Kidney capillary endothelial cell (primary cell): ENCODE measurements around the gene GALNTL6.

Experiments used
- DNase-seq: peaks from one replicate; pipeline ENCODE4 v3.0.0-alpha.2; 2018; ENCODE audit warnings: low spot score

GALNTL6 gene

DNA sequence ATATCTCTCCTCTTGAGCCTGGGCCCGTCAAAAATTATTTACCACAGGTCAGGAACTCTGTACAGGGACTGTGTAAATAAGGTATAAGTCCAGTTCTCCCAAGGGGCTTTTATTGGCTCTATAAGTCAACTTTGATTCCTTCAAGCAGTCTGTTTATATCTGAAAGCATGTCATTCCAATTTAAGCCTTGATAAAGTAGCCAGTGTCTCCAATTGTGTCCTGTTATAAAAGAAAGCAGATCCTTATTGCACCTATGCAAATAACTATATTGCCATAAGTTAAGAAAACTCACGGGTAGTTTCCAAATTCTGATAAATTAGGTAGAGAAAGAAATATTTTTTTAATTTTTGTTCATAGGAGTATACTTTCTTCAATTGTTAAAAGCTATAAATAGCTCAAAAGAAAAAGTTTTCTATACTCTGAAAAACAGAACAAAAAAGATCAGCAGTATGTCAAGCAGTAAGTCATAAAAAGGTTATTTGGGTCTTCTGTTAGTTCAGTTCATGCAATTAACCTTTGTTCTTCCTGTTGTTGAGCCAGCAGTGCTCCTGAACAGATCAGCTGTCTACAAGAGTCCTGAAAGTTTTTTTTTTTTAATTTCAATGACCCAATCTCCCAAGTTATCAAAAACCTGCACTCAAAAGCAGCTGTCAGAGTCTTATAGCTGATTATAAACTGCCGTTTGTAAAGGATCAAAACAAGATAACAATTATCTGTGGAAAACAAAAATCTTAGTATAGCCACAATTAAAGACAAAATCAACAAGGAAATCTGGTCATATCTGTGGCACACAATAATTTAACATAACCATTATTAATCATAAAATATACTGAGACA lies 1177.0 kb downstream of the GALNTL6 start:
- DNase-seq = no peak

DNA sequence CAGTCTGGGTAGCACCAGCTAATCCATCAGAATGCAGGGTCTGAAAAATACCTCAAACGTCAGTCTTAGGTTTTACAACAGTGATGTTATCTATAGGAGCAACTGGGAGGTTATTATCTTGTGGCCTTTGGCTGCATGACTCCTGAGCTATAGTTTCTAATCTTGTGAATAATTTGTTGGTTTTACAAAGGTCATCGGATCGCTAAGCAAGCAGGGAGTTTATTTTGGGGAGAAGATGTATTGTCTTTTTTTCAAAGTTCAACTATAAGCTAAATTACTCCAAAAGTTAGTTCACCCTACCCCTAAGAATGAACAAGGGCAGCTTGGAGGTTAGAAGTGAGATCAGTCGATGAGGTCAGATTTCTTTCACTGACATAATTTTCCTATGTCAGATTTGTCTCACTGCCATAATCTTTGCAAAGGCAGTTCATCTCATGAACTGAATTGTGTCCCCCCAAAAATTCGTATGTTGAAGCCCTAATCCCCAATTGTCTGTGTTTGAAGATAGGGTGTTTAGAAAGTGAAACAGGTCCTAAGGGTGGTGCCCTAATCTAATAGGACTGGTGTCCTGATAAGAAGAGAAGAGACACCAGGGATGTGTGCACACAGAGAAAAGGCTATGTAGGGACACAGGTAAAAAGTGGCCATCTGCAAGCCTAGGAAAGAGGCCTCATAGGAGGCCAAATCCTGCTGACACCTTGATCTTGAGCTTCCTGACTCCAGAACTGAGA lies 1179.6 kb downstream of the GALNTL6 start:
- no peak for DNase-seq

DNA sequence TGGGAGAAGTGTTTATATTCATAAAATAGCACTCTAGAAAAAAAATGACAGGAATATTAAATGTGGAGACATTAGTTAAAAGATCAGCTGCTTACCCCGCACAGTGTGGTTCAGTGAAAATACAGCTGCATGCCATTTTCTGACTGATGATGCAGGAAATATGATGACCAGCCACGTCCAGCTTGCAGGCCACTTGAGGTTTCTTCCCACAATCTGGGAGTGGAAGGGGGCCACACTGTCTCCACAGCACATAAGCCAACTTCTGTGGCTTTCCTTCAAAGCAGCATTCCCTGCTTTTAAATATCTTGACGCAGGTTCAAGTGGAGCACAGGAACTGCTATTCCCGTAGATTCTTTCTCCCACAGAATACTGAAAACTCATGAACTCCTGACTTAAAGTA lies 1182.0 kb downstream of the GALNTL6 start:
- no peak for DNase-seq

DNA sequence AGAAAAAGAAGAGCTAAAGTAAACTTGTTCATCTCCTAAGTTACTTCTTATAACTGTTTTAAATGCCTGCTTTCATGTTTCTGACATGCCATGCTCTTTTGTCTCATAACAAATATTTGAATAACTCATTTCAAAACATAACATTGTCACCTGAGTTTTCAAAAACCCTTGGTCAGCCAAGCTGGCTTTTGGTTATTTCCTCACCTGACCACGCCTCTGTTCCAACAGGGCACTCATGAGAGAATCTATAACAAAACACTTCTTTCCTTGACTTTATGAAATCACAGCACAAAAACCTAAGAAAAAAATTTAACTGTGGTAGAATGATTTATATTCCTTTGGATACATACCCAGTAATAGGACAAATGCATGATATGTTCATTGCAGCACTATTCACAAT lies 1182.5 kb downstream of the GALNTL6 start:
- DNase-seq = no peak

DNA sequence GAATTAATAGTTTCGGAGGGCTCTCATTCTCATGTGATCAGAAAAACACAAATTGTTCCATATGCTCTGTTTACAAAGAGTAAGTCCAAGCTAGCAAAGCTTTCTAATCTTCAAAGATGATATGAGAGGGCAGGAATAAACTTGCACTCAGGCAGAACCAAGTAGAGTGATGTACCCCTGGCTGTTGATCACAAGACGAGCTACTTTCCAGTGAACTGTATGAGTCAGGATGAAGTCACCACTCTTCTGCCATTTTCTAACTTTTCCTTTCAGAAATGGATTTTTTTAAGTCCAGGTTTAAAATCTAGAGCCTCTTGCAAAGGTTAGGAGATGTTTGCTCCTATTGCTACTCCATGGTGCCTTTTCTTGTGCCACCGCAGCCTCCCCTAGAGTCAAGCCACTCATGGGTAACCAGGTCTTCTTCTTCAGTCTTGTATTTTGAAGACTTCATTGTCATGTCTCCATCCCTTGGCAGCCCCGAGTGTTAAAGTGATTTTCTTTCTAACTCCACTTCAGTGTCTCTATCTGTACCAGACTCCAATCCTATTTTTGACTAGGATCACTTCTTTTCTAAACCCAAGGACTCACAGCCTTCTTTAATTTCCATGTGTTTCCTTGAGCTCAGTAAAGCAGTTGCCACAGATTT lies 1183.5 kb downstream of the GALNTL6 start:
- DNase-seq = peak; percentile 73

DNA sequence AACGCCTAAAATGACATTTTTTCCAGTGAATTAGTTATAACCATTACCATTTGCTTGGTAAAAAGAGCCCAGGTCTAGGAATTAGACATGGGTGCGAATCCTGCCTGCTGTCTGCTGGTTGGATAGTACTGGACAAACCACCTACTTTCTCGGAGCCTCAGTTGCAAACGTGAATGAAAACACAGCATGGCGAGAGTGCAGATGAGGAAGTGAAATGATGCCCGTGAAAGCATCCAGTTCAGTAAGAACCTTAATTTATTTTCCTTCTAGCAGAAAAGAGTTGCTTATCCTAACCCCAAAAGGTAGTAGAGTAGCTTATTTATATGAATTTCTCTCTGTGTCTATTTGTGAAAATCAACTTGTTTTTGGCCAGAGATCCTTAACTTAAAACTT lies 1184.0 kb downstream of the GALNTL6 start:
- DNase-seq = no peak

DNA sequence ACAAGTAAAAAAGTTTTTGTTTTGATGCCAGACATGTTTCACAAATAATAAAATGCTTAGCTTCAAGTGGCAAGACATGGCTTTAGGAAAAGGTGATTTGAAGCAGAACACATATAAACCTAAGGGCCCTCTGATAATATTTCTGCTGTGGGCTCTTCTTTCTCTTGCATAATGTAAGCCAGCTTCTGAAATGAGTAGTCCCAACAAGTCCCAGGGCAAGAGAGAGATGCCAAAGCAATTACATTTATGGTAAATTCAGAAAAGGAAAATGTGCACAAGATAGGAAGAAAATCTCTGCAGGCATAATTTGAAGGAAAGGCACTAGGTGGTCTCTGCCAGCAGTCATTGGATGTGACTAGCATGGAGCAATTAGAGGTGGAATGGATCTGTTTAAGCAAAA lies 1184.7 kb downstream of the GALNTL6 start:
- DNase-seq = no peak

DNA sequence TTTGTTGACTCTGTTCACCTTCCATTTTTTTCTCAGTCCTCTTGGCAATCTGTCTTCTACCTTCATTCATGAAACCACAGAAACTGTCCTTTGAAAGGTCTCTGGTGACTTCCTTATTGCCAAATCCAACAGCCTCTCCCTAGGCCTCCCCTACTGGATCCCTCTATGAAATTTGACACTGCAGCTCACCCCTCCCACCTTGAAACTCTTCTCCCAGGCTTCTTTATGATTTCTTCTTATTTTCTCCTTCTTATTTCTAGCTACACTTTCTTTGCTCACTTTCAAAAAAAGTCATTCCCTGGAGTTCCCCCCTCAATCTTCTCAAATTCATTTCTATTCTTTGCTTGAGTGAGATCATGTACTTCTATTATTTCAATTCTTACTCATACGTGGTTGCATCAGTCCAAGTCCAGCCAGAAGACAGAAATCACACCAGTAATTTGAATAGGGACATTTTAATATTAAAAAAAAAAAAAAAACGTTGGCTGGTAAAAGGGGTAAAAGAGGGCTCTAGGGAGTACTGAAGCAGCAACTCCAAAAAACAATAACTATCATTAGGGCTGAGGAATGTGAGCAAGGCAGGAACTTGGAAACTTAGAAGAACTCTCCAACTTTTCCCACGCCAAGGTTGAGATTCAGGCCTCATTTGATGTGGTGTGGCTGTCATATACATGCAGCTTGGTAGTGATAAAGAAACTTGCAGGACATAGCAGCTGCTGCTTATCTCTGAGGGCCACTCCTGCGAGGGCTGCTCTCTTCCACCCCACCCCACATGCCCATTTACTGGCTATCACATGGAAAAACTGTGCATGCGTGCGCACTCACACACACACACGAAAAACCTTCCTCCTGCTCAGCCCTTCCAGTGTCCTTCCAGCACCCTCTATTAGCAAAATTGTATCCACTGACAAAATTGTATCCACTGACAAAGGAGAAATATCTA lies 1185.6 kb downstream of the GALNTL6 start:
- no peak for DNase-seq

DNA sequence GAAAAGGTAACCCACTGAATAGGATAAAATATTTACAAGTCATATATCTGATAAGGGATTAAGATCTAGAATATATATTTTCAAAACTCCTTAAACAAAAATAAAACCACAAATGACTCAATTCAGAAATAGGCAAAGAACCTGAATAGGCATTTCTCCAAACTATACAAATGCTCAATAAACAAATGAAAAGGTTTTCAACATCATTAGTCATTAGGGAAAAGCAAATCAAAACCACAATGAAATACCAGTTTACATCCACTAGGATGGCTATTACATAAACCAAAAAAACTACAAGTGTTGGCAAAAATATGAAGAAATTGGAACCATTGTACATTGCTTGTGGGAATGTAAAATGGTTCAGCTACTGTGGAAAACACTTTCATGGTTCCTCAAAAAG lies 1188.4 kb downstream of the GALNTL6 start:
- DNase-seq = no peak

DNA sequence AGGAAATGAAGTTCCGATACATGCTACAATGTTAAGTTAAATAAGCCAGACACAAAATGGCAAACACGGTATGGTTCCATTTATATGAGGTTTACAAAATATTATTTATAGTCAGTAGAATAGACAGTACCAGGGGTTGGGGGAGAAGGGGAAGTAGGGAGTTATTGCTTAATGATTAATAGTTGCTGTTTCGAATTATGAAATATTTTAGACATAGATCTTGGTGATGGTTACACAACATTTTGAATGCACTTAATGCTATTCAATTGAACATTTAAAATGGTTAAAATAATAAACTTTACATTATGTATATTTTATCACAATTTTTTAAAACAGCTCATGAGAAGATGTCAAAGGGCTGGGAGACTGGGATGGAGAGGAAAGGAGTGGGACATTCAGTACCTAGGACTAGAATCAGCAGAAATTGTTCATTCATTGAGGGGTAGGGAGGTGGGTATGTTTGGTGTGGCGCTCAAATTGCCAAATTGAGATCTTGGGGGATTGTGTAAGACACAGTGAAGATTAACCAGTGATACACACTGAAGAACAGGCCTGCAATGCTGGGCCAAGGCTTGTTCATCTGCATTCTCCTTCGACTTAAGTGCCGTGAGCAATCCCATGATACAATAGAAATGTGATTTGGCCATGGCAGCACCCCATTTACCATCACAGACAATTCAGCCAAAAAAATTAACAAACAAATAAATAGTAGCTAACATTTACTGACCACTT lies 1189.8 kb downstream of the GALNTL6 start:
- DNase-seq = no peak

DNA sequence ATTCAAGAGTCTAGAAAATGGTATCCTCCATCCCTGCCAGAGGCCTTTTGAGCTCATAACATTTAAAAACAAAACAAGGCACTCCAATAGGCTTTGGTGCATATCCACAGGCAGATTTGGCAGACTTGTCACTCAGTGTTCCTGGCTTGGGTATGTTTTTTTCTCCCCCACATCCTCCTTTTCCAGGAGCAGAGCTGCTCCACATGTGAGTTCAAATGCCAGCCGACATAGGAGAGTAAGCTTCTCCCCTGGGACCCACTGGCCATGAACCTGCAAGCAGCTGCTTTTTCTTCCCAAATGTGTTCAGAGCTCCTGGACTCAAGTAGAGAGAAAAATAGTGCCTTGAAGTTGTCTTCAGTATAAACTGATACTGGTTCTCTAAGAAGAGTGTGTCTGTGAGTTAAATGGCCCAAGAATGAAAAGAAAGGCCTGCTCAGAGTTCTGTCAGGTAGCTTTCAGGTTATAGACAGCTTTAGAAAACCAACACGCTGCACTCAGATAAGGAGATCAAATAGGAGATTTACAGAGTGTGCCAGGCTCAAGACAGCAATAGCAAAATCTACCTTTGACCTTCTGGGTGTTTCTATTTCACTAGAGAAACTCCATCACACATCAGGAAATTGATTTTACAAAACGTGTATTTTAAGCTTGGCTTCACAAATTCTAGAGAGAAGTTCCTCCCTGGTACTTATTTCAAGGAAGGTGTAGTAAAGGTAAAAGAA lies 1192.9 kb downstream of the GALNTL6 start:
- no peak for DNase-seq

DNA sequence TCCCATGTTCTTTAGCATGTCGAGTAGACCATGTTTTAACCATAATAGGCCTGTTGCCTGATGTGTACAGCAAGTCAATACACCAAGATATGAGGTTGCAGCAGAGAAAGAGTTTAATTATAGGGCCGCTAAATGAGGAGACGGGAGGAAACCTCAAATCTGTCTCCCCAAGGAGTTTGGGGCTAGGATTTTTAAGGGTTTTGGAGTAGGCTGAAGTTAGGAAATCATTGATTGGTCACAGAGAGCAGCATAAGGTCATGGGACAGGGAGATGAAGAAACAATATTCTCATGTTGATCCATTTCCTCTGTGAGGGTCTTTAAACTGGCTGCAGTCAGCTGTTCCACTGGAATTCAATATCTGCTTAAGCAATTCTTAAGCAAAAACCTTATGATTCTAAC lies 1195.2 kb downstream of the GALNTL6 start:
- no peak for DNase-seq

DNA sequence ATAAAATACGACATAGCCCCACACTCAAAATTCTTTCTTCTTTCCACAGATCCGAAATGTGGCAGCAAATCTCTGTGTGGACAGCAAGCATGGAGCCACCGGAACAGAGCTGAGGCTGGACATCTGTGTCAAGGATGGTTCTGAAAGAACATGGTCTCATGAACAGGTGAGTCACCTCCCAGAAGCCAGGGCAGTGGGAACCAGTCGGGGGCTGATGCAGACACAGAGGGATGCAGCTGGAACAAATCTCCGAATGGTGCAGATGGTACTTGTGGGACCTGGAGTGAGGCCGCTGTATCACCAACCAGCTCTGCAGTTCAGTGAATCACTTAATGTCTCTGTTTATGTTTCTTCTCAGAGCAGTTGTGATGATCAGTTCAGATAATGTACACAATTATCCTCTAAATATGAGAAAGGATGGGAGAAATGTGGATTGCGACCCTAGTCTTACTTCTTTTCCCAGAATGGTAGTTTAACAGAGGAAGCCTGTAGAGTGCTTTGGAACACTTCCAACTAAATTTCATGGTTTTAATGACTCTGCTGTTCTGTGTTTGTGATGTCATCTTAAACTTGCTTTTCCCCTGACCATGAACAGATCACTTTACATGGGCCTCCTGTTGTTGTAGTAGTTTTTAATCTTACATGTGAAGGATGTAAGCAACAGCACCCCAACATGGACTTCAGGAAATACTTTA lies 1196.1 kb downstream of the GALNTL6 start:
- DNase-seq = no peak

DNA sequence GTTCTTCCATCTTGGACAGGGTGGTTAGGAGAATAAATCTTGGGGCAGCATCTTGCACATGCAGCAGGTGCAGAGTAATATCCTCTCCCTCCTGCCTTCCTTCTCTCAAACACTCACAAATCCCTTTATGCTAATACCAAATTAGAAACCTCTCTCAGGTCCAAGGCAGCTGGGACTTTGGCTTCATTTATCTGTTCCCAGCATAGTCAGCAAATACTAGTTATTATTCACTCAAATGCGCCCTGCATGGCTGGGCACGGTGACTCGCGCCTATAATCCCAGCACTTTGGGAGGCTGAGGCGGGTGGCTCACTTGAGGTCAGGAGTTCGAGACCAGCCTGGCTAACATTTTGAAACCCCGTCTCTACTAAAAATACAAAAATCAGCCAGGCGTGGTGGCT lies 1199.4 kb downstream of the GALNTL6 start:
- DNase-seq = no peak

DNA sequence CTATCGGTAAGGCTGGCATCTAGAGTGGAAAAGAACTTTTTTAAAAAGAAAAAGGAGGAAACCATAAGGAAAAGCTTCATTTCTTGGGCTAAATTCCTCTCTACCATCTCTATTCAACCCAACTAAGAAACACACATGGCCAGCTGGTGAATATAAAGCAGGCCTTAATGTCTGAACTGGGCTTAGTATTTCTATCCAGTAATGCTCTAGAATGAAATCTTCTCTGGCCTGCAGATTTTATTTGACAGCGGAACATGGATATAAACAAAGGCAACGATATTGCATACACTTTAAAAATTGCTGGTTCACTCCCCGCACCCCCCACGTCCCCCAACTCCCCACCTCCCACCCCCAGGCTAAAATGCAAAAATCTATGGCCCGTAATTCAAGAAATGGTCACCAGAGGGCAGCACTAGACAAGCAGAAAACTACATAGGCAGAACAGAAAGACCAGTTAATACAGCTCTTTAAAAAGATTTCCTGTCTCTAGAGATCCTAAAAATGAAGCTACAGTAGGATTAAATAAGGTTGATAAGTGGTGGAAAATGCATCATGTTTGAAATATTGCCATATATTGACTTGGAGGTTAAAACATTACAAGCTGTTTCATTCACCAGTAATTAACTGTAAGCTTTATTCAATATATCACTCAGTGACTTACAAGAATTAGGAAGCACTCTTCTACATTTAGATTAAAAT lies 1200.2 kb downstream of the GALNTL6 start:
- DNase-seq = peak; percentile 50

DNA sequence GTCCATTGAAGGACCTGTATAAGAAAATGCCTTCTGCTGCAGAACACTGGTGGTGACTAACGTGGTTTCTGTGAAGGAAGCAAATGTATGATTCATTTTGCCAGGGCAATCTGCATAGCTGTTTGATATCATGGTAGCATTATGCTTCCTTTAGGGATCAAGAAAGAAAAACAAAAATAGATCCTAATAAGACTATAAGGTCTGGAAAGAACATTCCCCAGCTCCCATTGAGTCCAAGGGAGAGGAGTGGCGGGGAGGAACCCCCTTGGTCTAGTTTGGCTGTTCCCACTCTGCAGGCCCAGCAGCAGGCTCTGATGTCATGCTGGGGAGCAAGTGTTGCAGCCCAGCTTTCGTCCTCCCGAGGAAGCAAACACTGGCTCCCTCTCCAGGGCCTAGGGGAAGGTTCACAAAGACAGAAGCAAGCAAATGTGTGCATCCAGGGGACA lies 1200.9 kb downstream of the GALNTL6 start:
- peak; percentile 81 for DNase-seq

DNA sequence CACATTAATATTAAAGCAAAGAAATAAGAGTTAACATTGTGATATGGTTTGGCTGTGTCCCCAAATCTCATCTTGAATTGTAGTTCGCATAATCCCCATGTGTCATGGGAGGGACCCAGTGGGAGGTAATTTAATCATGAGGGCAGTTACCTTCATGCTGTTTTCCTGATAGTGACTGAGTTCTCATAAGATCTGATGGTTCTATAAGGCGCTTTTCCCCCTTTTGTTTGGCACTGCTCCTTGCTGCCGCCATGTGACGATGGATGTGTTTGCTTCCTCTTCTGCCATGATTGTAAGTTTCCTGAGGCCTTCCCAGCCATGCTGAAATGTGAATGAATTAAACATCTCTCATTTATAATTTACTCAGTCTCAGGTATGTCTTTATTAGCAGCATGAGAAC lies 1201.6 kb downstream of the GALNTL6 start:
- DNase-seq = no peak

DNA sequence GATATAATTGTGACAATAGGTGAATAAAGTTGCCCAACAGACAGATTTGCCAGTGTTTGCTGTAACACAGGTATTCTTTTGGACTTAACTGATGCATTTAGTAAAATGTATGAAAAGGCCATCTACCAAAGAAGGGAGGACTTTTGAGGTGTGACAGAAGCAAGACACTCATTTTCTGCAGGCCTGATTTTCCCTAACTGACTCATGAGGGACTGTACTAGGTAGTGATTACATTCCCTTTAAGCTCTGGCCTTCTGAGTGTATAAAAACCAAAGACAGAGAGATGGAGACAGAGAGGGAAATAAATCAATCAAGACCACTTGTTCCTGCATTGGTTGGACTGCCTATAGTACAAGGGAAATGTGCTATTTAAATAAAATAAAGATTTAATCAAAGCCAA lies 1204.6 kb downstream of the GALNTL6 start:
- no peak for DNase-seq

DNA sequence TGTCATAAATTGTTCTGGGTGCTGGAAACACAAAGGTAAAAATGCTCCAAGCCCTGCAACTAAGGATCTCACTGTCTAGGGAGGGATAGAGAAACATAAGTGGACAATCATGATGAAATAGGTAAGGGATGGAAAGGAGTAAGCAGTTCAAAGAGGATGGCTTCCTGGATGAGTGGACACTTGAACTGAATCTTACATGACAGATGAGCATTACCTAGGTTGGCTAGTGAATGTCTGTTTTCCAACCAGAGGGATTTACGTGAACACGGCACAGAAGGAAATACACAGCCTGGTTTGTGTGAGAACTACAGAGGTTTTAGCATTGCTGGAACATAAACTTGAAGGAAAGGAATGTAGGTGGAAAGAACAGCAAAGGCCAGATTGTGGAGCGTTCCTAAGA lies 1205.2 kb downstream of the GALNTL6 start:
- DNase-seq = no peak
